HTR-8/SVneo (cell line): Measurements from ENCODE around the gene IMP4.

Experiments
- DNase-seq: peaks from one replicate; pipeline ENCODE4 v3.0.0; 2011; ENCODE audit warnings: low spot score, mixed read lengths; ENCODE audit not compliant: insufficient read length
- FAIRE-seq: peaks from 2 replicates; lab custom pipeline; 2011; peaks lifted over from hg19 to GRCh38; lab: Jason Lieb, UNC

The IMP4 gene

DNA sequence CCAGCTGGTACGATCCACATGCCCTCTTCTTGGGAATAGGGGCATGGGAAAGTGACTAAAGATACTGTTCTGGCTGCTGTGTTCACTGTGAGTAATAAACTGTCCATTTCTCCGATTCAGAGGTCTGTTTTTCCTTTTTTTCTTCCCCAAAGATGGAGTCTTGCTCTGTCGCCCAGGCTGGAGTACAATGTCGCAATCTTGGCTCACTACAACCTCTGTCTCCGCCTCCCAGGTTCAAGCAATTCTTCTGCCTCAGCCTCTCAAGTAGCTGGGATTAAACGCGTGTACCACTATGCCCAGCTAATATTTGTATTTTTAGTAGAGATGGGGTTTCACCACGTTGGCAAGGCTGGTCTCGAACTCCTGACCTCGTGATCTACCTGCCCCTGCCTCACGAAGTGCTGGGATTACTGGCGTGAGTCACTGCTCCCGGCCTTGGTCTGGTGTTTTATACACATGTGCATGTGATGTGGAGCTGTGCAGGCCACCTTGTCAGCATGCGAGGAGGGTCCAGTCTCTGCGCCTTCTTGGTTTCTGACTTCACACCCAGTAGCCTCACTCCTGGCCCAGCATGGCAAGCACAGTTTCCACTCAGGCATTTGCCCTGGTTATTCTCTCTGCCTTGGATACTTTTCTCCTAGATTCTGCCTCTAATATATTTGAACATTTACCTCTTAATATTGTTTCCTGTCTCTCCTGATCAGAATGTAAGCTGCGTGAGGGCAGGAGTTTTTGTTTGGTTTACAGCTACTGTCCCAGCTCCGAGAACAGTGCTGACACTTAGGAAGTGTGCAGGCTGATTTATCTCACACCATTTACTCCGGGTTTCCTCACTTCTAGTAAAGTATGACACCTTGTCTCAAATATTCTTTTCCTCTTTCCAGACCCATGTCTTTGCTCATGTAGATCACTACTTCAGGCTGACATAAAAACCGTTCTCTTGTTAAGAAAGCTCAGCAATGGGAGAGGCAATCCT, 32.9 kb downstream of the IMP4 start:
- FAIRE-seq (no peak), DNase-seq (no peak)

DNA sequence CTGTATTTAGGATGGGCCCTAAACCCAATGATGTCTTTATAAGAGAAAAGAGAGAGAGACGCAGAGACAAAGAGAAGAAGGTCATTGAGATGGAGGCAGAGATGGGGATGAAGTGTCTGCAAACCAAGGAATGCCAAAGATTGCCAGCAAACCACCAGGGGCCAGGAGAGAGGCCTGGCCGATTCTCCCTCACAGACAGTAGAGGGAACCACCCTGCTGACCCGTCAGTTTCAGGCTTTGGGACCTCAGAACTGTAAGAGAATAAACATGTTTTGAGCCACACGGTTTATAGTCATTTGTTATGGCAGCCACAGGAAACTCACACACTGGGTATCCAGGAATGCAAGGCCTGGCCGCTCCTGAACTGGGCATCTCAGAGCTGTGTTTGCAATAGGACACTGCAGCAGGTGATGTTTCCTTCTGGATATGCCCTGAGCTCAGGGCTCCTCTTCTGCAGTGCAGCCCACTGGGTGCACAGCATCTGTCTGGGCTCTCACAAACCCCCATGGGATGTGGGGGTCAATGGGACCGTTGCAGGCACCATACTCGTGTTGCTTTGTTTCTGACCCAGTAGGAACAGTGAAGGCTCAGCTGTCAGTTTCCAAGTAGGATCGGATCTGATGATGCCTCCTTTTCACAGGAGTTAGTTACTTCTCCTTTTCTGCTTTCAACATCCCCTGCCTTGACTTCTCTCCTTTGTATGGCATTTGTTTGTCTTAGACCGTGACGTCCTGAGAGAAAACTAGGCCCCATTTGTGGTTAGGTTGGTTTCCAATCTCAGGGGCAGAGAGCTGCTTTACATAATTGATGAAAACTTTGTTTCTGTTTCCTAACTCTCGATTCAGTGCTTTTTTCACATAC, 34.0 kb downstream of the IMP4 start:
- no peak for FAIRE-seq
- no peak for DNase-seq

DNA sequence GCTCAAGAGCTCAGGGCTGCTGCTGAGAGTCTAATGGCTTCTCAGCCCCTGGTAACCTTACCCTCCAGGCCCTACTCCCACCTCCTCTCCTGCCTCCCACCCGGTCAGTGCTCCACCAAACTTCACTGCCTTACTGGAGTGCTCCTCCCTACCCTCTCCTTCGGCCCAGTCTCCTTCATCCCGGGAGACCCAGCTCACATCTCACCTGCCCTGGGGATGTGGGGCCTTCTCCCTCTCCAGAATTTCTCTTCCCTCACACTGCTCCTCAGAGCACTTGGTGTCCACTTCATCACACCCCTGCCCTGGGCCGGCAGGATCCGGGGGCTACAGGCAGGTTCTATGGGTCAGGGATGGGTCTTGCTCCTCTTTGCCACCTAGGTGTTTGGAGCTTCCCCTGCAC, 34.8 kb downstream of the IMP4 start:
- DNase-seq (no peak), FAIRE-seq (no peak)

DNA sequence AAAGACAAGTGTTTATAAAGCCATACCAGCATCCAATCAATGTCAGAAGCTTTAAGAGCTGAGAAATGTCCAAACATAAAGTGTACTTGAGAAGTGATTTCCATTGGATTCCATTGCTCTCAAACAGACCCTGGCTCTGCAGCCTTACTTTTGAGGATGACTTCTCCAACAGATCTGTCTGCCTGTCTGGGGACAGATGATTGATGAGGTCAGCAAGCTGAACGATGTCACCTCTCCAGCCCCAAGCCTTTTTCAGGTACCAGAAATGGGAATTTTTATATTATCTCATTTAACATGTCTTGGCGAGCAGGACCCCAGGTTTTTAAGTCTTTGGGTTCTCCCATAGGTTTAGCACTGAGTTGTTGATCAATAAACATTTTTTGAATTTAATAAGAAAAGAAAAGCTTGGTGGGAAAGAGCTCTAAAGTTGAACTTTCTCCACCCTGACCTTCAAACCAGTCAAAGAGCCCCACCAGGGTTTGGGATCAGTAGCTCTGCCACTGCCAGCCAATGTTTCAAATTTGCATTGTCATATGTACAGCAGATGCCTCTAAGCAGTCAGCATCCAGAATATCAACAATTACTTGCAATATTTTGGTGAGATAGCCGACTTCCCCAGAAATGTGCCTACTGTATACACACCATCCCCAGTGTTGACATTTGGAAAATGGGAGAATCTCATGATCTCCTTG, 35.7 kb downstream of the IMP4 start:
- FAIRE-seq (no peak), DNase-seq (no peak)

DNA sequence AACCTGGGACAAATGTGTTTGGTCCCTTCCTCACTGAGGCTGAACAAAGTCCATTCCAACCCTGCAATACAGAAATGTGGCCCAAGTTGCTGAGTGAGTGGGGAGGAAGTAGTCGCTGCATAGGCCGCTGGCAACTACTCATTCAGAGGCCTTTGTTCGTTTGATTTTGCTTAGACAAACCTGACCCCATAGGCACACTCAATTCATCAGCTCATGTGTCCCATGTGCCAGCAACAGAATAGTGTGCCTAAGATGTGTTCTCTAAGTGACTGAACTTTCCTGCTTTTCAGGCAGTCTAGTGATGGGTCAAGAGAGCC, 36.2 kb downstream of the IMP4 start:
- FAIRE-seq (no peak), DNase-seq (no peak)

- FAIRE-seq (no peak), DNase-seq (no peak)
Measured at GRCh38 chr2:130380096-130380934, 37.6 kb downstream of the IMP4 start.

GRCh38 chr2:130381145-130381544, 38.4 kb downstream of the IMP4 start:
- no peak for DNase-seq
- FAIRE-seq: no peak

DNA sequence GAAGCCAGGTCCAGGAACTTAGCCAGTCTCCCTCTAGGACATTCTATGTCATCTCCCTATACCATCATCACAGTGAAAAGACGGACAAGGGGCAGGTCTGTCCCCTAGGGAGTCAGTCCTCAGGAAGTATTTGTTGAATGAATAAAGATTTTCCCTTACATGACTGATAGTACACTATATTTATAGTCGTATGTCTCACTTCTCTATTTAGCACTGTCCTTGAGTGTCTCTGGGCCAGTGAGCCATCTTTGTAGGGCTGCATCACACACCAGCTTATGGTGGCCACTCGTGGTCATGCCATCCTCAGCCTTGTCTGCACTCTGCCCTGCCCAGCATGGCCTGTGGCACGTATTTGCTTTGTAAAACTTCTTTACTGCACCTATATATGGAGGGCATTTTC, 38.9 kb downstream of the IMP4 start:
- FAIRE-seq (no peak), DNase-seq (no peak)

DNA sequence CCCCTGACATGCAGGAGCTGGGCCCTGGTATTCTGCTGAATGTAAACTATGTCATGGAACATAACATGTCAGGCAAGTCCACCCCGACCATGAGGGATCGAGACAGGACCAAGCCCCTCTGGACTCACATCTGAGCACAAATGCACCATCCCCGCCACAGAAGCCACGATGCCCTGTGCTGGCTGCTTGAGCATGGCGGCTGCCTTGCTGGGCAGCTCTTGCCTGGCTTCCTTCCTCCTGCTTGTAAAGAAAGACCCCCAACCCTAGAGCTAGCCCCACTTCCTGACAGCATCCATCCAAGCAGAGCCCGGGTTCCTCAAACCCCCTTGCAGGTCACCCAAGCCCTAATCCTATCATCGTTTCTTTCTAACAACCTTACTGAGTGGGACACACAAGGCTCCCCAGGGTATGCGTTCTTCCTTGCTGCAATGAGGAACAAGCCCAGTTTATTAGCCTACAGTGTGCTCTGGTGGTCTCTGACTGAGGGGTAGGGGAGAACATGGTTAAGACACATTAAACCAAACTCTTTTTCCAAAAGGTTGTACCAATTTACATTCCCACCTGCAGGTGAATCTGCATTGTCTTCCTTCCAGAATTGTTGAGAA, 39.7 kb downstream of the IMP4 start:
- DNase-seq: no peak
- FAIRE-seq: no peak

- no peak for FAIRE-seq
Measured at GRCh38 chr2:130385709-130386108, 43.0 kb downstream of the IMP4 start.

DNA sequence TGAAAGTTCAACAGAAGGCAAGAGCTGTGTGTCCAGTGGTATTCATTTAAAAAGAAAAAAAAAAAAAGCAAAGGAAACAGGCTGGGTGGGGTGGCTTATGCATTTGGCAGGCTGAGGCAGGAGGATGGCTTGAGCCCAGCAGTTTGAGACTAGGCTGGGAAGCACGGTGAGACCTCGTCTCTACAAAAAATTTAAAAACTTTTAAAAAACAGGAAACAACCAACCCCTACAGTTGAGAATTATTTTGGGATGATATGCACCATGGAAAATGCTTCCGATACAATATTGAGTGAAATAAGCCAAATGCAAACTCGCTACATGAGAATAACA, 44.3 kb downstream of the IMP4 start:
- no peak for FAIRE-seq
- no peak for DNase-seq

More at GRCh38 chr2:130385709-130386108, 43.0 kb downstream of the IMP4 start:
- no peak for DNase-seq

DNA sequence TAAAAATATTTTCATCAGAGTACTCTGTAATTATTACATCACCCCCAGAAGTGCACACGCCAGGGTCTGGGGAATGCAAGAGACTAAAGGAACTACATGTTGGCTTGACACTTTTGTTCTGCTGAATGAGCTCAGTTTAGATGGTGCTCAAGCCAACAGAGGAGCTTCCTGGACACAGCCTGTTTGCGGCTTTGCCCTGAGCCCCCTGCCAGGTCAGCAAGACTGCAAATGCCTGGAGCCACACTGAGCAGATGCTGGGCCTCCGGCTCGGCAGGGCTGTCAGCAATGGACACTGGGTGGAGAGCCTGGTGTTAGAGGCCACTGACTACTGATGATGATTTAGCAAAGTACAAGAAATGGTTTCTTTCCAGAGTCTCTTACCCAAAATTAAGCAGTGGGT, 45.1 kb downstream of the IMP4 start:
- no peak for DNase-seq
- FAIRE-seq: no peak

GRCh38 chr2:130388221-130388907, 45.7 kb downstream of the IMP4 start:
- DNase-seq (no peak), FAIRE-seq (no peak)

- DNase-seq (no peak), FAIRE-seq (no peak)
Measured at GRCh38 chr2:130389358-130389757, 46.7 kb downstream of the IMP4 start.

DNA sequence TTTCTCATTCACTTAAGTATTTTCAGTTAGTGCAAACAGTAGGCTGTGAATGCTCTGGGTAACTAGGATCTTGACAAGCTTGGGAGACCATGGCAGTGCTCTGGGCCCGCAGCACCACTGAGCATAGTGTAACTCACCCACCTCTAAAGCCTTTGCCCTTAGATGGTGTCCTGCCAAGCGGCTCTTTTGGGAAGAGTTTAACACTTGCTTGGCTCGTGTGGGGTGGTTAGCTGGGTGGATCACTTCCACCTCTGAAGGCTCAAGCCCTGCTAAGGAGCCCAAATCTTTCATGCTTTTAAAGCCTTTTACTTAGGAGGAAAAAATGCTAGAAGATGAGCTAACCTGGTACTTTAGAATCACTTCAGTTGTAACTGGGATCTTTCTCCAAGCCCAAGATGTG, 47.1 kb downstream of the IMP4 start:
- DNase-seq (no peak), FAIRE-seq (no peak)

DNA sequence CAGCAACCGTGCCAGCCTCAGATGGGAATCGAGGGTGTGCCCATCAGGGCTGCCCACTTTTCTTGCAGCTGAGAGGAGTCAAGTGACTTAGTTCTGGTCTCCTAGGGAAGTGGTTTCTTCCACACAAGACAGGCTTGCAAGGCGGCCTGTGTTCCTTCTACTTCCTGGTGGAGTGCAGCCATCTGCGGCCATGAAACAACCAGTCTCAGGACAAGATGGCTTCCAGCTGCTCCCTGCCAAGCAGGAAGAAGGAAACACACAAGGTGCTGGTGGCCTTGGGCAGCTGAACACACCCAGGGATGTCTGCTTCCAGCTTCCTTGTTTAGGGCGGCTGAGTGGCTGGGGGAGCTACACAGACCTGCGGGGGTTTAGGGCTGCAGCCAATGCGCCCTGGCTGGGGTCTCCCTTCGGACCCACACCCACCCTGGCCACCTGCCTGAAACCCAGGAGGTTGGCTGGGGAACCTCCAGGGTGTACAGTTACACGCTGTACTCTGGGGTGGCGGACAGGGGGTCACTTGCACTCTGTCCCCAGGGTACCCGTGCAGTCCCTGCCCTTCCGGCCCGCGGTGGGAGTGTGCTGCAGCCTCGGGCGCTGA, 47.9 kb downstream of the IMP4 start:
- FAIRE-seq (peak; percentile 38), DNase-seq (no peak)

DNA sequence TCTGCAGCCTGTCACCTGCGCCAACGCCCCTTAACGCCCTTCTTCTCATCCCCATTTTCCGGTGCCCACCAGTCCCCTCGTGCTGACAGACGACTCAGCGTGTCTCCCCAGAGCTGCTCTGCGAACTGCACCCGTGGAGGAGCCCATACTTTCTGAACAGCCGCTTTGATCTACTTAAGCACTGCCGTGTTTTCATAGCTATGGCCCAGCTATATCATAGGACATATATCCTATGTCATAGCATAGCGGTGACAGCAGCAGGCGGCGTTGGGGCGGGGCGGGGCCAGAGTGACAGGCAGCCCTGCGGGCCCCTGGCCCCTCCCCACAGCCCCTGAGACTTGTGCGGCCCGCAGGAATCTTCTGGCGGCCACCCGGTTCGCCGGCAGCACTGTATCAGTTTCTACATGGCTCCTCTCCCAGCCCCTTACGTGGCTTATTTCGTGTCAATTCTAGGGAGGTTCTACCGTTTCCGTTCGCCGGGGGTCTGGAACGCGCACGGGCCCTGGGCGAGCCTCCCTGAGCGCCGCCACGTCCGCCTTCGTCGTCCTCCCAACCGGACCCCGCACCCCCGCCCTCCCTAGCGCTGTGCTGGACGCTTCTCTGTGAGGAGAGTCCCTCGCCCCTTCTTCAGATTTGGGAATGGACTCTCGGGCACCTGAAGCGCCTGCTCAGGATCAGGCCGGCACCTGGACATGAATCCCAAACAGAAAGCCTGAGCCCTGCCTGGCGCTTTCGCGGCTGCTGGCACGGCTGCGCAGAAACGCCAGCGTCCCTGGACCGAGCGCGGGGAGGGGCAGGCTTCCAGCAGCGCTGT, 48.6 kb downstream of the IMP4 start:
- FAIRE-seq (no peak), DNase-seq (peak; percentile 72)
